Middle frontal gyrus (tissue), 1 donor: ENCODE data around the gene R3HDML.
"Not testable (repeated sequence)": the region's sequence is repeated elsewhere in the genome, so short reads cannot be mapped to it uniquely, and the experiment has no call there.

Experiments used
- DNase-seq: peaks from one replicate; pipeline ENCODE4 v3.0.0-alpha.2; 2015; ENCODE audit warnings: low spot score; ENCODE audit errors: extremely low spot score

Gene R3HDML

DNA sequence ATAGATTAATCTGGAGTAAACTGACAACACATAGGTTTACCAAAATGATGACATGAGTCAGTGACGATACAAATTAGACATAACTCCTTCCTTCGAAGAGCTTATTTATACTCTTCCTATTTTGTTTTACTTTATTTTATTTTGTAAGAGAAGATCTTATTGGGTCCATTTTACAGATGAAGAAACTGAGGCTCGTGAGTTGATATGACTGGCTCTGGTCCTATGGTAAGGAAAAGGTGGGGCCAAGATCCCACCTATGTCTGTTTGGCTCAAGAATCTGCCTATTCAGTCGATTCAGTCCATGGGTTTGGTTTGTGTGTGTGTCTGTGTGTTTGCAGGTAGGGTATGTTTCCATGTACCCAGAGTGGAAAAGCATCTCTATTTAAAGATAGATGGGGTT is 8.4 kb upstream of the R3HDML start:
- no peak for DNase-seq

DNA sequence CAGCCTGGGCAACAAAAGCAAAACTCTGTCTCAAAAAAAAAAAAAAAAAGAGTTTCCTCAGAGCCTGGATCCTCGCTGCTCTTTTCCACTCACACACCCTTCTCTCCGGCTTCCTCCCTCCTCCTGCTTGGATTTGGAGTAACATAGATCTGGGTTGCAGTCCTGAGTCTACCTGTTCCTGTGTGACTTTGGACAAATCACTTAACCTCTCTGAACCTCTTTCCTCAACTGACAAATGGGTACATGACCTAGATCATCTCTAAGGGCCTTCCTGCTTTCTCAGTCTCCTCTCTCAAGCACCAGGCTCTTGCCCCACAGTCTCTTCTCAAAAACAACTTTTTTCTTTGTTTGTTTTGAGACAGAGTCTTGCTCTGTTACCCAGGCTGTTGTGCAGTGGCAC is 5.6 kb upstream of the R3HDML start:
- DNase-seq: no peak

DNA sequence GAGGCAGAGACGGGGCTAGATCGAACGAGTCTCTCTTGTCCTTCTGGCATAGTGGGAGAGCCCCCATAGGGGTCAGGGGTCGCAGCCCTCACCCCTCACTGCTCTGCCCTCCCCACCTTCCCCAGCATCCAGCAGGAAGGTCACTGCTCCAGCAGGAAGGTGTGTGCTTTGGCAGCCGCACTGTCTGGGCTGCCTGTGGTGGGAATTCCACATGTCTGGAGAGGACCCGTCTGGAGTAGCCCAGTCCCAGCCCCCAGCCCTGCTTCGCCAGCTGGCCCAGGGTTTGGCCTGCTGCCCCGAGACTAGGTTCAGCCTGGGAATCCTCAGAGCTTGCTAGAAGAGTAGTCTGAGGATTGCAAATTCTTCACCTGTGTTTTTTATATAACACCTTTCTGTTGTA is 2.5 kb upstream of the R3HDML start:
- DNase-seq: no peak

DNA sequence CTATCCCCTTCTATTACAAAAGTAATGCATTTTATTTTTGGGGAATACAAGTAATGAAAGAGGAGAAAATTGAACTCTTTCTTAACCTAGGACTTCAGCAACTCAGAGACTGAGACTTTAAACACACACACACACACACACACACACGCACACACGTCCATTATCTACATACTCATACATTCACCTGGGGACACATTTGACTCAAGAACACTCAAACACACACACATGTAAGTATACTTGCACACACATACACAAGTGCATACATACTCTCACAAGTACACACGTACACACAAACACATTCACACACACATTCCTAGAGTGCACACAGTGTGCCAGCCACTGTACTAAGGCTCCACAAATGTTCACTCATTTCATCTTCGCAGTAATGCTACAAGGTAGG is 2.1 kb upstream of the R3HDML start:
- no peak for DNase-seq

DNA sequence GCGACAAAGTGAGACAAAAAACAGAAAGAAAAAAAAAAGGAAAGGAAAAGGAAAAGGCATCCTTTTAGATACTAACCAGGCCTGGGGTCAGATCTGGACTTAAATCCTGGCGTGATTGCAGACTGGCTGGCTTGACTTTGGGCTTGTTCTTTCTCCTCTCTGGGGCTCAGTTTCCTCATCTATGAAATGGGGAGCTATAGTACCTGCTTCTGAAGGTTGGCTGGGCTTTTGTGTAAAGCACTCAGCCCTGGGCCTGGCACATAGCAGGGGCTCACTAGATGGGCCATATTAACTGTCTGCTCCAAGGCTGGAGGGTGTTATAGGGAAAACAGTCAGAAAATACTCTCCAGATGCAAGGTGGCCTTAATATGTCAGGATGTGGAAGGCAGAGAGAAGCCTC is 1.2 kb upstream of the R3HDML start:
- no peak for DNase-seq

DNA sequence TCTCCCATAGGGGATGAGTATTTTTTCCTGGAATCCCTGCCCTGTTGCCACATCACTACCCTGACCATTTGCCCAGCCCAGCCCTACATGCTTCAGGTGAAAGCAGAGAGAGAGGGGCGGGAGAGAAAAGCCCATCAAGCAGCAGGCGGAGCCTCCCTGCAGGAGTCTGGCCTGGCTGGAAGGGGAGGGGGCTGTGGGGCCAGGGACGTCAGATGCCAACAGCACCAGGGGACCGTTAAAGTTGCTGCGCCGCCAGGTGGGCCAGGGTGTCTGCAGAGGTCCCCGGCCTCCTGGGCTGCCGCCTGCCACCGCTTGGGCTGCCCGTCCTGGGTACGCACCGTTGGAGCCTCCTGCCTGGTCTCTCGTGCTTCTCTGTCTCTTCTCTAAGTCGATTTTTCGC is 757 bp upstream of the R3HDML start:
- no peak for DNase-seq

DNA sequence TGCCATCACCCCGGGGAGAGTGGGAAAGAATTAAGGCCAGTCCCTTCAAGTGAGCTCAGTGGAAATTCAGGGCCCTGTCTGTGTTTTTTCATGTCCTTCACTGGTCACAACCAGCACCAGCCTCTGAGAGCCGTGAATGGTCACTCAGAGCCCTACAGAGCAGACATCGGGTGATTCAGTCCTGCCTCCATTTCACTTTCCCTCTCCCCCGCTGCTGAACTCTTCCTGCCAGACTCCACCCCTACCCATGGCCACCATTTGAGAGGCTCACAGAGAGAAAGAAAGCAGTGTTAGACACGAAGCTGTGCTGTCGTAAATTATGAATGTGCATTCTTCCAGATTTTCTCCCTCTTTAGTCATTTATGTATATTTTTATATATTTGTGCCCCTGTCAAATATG is 5.4 kb downstream of the R3HDML start:
- no peak for DNase-seq

DNA sequence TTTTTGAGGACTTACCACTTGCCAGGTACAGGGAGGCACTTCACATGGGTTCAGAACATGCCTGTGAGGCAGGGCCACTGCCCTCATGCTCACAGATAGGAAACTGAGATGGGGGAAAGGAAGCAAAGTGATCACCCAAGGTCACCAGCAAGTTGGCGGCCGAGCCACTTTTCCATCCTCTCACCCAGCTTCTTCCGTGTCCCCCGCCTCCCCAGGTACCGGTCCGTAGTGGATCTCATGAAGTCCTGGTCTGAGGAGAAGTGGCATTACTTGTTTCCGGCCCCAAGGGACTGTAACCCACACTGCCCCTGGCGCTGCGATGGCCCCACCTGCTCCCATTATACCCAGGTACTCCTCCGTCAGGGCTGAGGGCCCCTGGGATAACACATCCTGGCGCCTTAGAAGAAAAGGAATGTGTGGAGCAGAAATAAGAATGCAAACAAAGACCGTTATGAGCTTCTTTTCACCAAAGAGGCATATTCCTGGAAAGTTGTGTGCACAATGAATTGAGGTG is 6.4 kb downstream of the R3HDML start:
- no peak for DNase-seq

DNA sequence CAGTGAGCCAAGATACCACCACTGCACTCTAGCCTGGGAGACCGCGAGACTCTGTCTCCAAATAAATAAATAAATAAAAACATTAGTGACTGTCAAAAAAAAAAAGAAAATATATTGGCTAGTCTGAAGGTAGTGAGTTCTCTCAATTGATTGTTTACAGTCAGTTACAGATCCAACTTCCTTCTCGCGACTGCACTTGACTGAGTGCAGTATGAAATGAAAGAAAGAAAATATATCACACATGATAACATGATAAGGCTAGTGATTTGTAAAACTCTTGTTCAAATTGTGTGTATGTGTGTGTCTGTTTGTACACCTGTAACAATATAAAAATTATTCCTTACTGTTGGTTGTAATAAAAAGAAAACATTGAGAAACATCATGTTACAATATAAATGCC is 7.9 kb downstream of the R3HDML start:
- DNase-seq: no peak

DNA sequence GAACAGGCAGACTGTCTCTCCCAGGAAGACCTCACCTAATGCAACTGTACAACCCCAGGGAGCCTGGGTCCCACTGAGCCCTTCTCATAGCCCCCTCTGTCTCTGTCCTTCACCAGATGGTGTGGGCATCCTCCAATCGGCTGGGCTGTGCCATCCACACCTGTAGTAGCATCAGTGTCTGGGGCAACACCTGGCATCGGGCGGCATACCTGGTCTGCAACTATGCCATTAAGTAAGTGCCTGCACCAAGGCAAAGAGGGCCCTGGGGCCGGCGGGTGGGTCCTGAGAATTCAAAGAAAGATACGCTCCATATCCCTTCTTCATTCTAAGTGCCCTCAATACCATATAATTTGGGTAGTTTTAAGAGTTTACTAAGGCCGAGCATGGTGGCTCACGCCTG is 8.3 kb downstream of the R3HDML start:
- no peak for DNase-seq

DNA sequence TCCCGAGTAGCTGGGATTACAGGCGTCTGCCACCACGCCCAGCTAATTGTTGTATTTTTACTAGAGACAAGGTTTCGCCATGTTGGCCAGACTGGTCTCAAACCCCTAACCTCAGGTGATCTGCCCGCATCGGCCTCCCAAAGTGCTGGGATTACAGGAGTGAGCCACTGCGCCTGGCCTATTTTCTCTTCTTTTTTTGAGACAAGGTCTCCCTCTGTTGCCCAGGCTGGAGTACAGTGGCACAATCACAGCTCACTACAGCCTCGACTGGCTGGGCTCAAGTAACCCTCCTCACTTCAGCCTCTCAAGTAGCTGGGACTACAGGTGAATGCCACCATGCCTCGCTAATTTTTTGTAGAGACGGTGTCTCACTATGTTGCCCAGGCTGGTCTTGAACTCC is 9.1 kb downstream of the R3HDML start:
- not testable (repeated sequence) for DNase-seq

DNA sequence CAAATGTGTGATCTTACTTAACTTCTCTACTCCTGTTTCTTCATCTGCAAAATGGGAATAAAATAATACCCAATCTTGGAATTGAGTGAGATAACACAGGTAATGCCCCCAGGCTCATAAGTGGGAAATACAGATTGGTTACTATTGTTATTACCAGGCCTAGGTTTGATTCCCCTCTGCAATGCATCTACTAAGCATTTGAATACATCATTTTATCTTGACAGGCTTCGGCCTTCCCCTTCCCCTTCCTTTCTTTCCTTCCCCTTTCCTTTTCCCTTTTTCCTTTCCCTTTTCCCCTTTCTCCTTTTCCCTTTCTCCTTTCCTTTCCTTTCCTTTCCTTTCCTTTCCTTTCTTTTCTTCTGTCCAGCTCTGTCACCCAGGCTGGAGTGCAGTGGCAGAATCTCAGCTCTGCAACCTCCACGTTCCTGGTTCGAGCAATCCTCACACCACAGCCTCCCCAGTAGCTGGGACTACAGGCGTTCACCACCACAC is 11.4 kb downstream of the R3HDML start:
- DNase-seq: no peak

DNA sequence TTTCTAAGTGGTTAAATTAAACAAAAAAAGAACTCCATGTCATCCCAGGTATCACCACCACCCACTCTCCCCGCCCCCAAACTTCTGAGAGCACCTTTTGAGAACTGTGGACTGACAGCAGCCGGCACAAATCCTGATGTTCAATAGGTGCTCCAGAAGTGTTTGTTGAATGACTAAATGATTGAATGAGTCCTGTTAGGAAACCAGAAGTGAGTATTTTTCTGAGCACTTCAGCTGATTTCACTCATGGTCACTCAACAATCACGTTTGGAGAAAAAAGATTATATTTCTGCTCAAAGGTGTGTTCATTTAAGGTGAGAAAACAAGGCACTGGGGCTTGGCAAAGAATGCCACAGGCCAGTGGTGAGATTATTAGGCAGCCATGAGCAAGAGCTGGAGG is 12.5 kb downstream of the R3HDML start:
- DNase-seq: no peak

DNA sequence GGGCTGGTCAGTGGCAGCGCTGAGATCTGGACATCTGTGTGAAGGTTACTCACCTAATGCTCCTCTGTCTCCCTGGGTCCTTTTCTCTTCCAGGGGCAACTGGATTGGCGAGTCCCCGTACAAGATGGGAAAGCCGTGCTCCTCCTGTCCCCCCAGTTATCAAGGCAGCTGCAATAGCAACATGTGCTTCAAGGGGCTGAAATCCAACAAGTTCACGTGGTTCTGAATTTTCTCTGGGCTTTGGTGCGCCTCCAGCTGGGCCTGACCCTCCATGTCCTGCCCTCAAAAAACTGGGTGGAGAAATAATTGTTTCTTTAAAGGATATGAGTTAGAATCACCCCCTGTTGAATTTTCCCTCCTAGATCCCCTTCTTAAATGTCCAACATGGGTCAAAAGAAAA is 13.7 kb downstream of the R3HDML start:
- no peak for DNase-seq

DNA sequence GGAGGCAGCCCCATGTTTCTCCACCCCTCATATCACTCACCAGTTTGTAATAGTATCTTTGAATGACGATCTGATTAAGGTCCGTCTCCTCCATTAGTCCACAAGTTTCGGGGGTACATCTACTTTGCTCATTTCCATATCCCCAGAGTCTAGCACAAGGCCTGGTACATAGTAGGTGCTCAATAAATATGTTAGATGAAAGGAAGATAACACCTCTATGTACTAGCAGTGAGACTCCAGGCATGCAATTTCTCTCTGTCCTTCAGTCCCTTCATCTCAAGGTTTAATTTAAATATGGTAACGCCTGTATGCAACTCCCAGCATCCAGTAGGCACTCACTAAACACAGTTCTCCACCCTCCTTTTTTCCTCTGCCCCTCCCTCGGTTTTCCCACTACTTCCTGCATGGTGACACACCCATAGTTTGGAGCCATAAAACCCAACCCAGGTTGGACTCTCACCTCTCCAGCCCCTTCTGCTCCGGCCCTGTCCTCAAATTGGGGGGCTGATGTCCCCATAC is 18.2 kb downstream of the R3HDML start:
- no peak for DNase-seq

DNA sequence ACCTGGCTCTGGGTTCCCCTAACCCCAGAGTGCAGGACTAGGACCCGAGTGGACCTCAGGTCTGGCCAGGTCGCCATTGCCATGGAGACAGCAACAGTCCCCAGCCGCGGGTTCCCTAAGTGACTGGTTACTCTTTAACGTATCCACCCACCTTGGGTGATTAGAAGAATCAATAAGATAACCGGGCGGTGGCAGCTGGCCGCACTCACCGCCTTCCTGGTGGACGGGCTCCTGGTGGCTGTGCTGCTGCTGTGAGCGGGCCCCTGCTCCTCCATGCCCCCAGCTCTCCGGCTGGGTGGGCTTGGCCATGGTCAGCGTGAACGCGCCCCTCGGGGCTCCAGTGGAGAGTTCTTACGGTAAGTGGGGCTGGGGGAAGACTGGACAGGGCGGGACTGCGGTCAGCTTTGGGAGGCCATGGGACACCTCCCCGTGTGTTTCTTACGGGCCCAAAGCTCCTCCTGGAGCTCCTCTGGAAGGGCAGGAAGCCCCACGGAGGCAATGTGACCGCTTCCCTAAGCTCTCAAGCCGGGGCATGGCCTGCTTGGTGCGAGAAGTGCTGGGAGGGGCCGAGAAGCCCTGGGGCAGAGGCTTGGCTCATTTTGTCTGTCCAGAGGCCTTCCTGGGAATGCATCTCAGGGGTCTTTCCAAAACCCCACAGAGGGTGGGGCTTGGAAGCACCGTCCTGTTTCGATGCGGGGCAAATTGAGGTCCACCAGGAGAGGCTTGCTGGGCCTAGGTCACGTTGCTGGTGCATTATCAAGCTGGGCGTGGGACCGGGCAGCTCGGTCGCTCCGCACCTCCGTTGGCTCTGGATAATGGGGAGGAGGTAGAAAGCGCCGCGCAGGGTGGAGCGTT is 18.9 kb downstream of the R3HDML start, which contains the start of gene HNF4A:
TSS of gene HNF4A (plus strand) at position 202 of the 855 bp plus-strand sequence. CDS start at position 308, 106 bp downstream.
- no peak for DNase-seq

DNA sequence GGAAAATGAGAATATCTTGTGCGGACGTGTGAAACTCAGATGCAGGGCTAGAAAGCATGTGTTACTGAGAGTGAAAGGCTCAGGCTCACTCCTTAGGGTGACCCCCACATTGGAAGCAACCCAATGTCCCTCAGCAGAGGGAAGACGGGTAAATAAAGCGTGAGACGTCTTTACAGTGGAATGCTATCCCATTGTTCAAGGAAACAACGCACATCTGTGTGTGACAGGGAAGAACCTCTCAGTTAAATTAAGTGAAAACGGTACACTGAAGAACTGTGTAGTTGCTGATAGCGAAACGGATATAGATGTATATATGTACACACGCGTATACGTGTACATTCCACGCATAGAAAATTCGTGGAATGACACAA is 19.5 kb downstream of the R3HDML start:
- DNase-seq: no peak

DNA sequence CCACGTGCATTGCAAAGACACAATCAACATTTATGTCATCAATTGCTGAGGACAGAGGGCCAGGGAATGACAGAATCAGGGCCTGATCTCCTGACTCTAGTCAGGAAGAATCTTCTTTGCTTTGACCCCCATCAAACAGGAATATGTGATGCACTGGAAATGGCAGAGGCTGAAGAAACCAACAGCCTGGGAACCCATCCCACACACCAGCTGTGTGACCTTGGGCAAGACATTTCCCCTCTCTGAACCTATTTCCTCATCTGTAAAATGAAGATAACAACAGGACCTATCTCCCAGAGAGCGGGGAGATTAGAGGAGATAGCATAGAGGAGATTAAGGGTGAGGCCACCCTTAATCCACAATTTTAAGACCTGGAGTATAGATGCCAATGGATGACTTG is 20.2 kb downstream of the R3HDML start:
- DNase-seq: no peak

DNA sequence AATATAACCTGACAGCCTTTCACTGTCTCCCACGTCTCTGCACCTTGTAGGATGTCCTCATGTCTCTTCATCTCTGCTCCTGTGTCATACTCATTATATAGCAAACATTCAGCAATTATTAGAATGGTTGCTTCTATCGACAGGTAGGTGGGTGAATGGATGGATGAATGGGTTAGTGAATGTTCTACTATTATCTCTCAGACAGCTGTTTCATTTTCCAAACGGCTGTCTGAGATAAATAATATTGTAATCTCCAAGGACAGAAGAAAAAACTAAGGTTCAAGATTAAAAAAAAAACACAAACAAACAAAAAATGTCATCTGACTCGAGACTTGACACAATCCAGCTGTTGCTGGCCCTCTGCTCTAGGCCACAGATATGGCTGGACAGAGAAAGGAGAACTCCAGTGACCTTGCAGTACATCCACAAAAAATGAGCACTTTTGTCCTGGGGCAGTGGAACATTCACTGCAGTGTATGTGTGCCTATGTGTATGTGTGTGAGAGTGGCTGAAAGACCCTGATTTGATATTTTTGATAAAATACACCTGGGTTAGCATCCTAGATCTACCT is 20.8 kb downstream of the R3HDML start:
- no peak for DNase-seq

DNA sequence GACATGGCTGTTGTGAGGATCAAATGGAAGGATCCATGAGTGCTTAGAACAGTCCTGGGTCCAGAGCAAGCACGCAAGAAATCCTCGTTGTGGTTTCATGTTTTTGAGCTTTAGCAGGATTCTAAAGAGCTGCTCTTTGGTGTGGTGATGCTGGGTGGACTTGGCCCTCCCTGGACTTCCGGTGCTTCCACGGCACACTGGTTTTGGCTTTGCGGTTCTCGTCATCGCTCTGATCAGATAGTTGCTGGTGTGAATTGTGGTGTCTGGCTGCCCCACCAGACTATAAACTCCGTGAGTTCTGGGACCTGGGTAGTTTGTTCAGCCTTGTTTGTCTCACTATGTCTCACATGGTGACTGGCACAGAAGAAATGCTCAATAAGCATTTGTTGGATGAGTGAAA is 21.9 kb downstream of the R3HDML start:
- DNase-seq: no peak

DNA sequence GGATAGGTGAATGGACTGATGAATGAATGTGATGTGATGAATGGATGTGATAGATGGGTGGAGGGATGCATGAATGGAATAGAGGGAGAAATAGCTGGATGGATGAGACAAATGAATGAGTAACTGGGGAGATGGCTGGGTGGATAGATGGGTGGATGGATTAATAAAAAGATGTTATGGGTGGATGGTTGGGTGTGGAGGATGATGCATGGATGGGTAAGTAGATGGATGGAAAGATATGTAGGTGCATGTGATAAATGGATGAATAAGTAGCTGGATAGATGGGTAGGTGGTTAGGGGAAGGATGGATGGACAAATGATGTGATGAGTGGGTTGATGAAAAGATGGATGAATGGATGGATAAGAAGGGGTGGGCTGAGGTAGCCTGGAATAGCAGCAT is 23.4 kb downstream of the R3HDML start:
- no peak for DNase-seq

DNA sequence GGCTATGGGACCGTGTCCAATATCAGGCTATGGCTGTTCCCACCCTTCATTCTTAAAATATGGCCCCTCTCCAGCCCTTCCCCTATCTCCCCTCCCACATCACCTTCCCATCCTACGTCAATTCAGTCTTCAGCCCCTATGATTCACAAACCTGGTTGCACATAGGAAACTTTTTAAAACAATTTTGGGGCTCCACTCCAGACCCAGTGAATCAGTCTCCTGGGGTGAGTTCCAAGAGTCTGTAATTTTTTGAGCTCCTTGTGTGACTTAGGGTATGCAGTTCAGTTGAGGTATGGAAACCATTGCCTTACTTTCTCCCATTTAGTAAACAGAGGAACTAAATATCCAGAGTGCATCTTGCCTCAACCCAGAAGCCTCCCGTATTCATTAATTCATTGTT is 24.2 kb downstream of the R3HDML start:
- DNase-seq: no peak
